ENCODE measurements around the gene SDS. TPM values are rescaled to one million over a fixed set of nuclear protein-coding genes. Genes with fewer than 3 reads are reported as not detected.

The SDS gene
- polyA plus RNA-seq, 3 donors = 0.19 to 0.56 (median 0.42) TPM

DNA sequence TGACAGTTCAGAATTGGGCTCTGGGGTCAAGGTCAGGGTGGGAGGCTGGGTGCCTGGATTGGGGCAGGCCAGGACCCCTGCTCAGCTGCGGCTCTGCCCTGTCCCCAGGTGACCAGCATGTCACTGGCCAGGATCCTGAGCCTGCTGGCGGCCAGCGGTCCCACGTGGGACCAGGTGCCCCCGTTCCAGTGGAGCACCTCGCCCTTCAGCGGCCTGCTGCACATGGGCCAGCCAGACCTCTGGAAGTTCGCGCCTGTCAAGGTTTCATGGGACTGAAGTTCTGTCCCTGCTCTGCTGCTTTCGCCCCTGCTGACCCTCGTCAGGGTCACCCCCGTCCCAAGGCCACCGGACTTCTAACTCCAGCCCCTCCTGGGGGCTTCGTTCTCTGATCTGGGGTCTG is 15.3 kb downstream of the SDS start:
- DNase-seq (ENCODE audit: extremely low read depth in 1 of 11, low read depth in 9 of 11, low spot score in 4 of 11) = no peak

DNA sequence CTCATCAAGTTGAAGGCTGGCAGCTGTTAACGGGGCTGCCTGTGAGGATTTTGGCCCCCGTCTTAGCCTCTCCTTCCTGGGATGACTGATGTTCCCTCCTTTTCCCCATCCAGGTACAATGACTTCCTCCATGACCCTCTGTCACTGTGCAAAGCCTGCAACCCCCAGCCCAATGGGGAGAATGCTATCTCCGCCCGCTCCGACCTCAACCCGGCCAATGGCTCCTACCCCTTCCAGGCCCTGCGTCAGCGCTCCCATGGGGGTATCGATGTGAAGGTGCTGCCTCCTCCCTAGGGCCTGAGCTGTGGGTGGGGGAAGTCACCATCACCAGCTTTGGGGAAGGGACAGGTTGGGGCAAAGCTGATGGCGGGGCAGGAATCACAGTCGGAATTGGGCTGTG is 16.1 kb downstream of the SDS start:
- DNase-seq (ENCODE audit: extremely low read depth in 1 of 11, low read depth in 9 of 11, low spot score in 4 of 11) = no peak

- DNase-seq (ENCODE audit: extremely low read depth in 1 of 11, low read depth in 9 of 11, low spot score in 4 of 11) = no peak
These were observed 16.7 kb downstream of the SDS start for GRCh38 chr12:113386866-113387566.

GRCh38 chr12:113385282-113385882 is 18.3 kb downstream of the SDS start:
- DNase-seq (ENCODE audit: extremely low read depth in 1 of 11, low read depth in 9 of 11, low spot score in 4 of 11) = no peak

DNA sequence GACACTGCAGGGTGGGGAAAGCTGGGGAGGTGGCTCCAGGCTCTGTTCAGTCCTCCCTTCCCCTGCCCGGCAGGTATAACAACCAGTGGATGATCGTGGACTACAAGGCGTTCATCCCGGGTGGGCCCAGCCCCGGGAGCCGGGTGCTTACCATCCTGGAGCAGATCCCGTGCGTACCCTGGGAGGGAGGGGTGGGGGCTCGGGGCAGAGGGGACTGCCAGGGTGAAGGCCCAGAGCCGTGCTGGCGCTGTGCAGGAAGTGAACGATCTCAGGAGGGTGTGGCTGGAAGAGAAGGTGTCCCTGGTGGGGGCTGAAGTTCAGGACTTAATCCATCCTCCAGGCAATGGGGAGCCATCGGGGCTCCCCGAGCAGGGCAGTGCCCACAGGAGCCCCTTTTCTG is 18.9 kb downstream of the SDS start:
- DNase-seq (ENCODE audit: extremely low read depth in 1 of 11, low read depth in 9 of 11, low spot score in 4 of 11) = no peak

DNA sequence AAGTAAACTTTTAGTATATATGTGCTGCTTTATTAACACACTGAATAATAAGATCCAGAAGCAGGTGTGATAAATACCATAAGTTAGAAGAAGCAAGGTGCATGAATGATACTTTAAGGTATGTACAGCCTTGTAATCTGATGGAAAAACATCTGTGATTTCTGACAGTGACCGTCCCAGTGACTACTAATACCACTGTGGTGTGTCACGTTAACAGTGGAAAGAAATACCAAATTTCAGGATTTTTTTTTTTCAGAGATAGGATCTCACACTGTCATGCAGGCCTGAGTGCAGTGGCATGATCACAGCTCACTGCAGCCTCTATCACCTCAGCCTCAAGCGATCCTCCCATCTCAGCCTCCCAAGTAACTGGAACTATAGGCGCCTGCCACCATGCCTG is 21.5 kb downstream of the SDS start:
- DNase-seq (ENCODE audit: extremely low read depth in 1 of 11, low read depth in 9 of 11, low spot score in 4 of 11) = no peak

DNA sequence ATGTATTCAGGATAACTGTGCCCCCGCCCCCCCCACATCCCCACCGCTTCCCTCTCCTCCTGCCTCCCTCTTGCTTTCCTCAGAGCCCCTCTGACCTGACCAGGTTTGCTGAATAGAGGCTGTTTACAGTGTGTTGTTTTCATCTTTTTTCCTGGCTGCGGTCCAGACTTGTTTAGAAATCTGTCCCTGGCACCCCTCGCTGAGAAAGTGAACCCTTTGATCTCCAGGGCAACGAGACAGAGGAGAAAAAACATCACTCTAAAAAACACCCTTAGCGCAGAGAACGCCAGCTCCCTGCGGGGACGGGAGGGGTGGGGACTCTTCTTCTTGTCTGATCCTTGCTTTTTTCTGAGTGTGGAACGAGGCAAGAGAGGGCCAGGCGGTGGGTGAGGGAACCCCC is 22.5 kb downstream of the SDS start:
- no peak for DNase-seq (ENCODE audit: extremely low read depth in 1 of 11, low read depth in 9 of 11, low spot score in 4 of 11)

- DNase-seq (ENCODE audit: extremely low read depth in 1 of 11, low read depth in 9 of 11, low spot score in 4 of 11) = no peak
These were observed 25.4 kb downstream of the SDS start for GRCh38 chr12:113378291-113378690.

DNA sequence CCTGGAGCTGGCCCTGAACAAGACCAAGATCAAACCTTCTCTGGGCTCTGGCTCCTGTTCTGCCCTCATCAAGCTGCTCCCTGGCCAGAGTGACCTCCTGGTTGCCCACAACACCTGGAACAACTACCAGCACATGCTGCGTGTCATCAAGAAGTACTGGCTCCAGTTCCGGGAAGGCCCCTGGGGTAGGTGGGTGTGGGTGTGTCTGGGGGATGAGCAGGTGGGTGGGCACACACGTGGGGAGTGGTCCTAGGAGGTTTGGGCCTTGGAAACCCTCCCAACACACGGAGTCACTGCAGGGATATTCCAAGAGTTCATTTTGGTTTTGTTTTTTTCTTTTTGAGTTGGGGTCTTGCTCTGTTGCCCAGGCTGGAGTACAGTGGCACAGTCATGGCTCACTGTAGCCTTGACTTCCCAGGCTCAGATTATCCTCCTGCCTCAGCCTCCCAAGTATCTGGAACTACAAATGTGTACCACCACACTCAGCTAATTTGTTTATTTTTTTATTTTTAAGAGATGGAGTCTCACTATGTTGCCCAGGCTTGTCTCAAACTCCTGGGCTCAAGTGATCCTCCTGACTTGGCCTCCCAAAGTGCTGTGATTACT is 28.8 kb downstream of the SDS start:
- no peak for DNase-seq (ENCODE audit: extremely low read depth in 1 of 11, low read depth in 9 of 11, low spot score in 4 of 11)

- no peak for DNase-seq (ENCODE audit: extremely low read depth in 1 of 11, low read depth in 9 of 11, low spot score in 4 of 11)
These were observed 29.7 kb downstream of the SDS start for GRCh38 chr12:113373969-113374368.

DNA sequence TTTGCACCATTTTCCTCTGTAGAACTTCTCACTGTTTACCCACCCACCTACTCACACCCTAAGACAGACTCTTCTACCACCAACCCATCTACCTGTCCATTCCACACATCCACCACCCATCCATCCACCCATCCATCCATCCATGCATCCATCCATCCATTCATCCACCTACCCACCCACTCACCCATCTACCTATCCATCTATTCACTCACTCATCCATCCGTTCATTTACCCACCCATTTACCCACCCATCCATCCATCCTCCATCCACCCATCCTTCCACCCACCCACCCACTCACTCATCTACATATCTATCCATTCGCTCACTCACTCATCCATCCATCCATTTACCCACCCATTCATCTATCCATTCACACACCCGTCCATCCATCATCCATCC is 30.2 kb downstream of the SDS start:
- DNase-seq (ENCODE audit: extremely low read depth in 1 of 11, low read depth in 9 of 11, low spot score in 4 of 11) = no peak

DNA sequence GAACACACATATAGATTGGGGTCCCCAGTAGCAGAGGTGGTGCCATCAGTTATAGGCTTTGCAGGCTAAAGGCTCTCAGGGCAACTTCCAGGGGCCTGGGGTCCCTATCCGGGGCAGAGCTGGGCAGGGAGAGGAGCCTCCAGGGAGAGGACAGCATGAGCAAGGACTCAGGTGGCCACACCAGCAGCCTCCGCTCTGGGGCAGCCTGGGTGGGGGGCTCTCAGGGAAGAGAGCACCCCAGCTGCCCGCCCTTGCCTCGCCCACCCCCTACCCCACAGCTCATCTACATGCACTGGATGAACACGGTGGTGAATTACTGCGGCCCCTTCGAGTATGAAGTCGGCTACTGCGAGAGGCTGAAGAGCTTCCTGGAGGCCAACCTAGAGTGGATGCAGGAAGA is 31.3 kb downstream of the SDS start:
- no peak for DNase-seq (ENCODE audit: extremely low read depth in 1 of 11, low read depth in 9 of 11, low spot score in 4 of 11)

DNA sequence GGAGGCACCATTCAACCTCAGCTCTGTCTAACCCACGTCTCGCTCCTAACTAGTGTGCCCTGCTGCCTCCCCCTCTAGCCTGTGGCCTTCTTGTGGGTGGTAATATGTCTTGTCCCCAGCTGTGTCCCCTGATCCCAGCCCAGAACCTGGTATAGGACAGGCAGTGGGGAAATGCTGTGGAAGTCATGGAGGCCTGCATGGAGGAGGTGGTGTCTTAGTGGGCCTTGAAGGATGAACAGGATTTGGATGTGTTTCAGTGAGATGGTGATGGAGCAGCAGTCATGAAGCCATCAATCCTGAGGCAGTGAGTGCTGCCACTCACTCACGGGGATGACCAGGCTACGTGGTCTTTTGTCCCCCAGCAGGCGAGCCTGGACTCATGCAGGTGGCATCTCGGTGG is 31.9 kb downstream of the SDS start:
- no peak for DNase-seq (ENCODE audit: extremely low read depth in 1 of 11, low read depth in 9 of 11, low spot score in 4 of 11)

DNA sequence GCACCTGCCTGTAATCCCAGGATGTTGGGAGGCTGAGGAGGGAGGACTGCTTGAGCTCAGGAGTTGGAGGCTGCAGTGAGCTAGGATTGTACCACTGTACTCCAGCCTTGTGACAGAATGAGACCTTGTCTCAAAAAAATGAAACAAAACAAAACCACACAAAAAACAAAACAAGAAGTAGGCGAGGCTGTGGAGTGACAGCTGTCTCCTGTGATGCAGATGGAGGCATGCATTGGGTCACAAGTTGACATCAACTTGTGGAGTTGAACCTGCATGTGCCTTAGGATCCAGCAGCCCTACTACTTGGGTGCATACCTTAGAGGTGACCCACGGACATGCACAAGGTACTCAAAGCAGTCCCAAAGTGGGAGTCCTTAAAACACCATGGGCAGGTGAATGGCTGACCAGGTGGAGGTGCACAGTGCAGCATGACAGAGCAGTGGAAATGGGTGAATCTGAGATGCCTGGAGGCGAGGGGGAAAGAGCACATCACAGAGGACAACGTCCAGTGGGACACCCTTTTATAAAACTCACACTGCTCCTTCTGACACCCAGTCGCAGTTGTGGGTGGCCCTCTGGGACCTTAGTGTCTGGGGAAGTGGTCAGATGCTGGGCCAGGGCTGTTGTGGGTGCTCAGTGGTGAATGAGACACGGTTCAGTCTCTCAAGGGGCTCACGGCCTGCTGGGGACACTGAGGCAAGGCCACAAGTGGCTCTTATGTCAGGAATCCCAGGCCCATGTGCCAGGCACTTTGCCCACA is 32.6 kb downstream of the SDS start:
- no peak for DNase-seq (ENCODE audit: extremely low read depth in 1 of 11, low read depth in 9 of 11, low spot score in 4 of 11)

GRCh38 chr12:113369391-113369985 is 34.2 kb downstream of the SDS start:
- no peak for DNase-seq (ENCODE audit: extremely low read depth in 1 of 11, low read depth in 9 of 11, low spot score in 4 of 11)

- DNase-seq (ENCODE audit: extremely low read depth in 1 of 11, low read depth in 9 of 11, low spot score in 4 of 11) = no peak
These were observed 35.4 kb downstream of the SDS start for GRCh38 chr12:113368331-113368730.

DNA sequence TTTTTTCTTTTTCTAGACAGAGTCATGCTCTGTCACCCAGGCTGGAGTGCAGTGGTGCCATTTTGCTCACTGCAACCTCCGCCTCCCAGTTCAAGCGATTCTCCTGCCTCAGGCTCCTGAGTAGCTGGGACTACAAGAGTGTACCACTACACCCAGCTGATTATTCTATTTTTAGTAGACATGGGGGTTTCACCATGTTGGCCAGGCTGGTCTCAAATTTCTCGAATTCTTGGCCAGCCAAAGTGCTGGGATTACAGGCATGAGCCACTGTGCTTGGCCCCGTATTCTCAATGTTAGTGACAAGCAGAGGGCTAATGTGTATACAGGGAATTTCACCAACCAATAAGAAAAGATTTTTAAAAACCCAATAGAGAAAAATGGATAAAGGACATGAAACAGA is 36.9 kb downstream of the SDS start:
- no peak for DNase-seq (ENCODE audit: extremely low read depth in 1 of 11, low read depth in 9 of 11, low spot score in 4 of 11)

GRCh38 chr12:113365639-113366395 is 37.9 kb downstream of the SDS start:
- no peak for DNase-seq (ENCODE audit: extremely low read depth in 1 of 11, low read depth in 9 of 11, low spot score in 4 of 11)

- no peak for DNase-seq (ENCODE audit: extremely low read depth in 1 of 11, low read depth in 9 of 11, low spot score in 4 of 11)
These were observed 39.0 kb downstream of the SDS start for GRCh38 chr12:113364698-113365097.

Data from renal cortex interstitium (tissue), 11 donors.